ENCODE results near the gene DCLRE1C.
"Not testable (repeated sequence)": the region's sequence is repeated elsewhere in the genome, so short reads cannot be mapped to it uniquely, and the experiment has no call there.

Gene DCLRE1C

DNA sequence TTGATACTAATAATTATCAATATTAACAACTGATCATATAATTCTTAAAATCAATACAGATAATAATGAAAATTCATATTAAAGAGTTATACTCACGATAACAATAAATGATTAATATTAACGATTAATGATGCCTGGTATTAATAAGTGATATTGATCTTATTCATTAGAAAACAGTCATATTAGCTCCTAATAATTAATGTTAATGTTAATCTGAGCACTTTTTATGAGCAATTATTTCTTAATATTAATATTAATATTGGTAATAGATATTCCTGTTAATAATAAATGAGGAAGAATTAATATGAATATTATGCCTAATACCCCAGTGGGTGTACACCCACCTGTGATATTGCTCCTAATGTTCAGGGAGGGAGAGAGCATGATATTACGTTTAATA lies 28.8 kb upstream of the DCLRE1C start:
- Histone ChIP-seq H3K27me3 (no peaks in the 10 kb centered on the region), H3K27ac (no peak overlapping the region), H3K4me3 (no peak overlapping the region), H3K4me1 (no peaks in the 10 kb centered on the region), H3K36me3 (no peaks in the 10 kb centered on the region), H3K9me3 (no peaks in the 10 kb centered on the region)
- DNase-seq, result no peak
- intact Hi-C loops (cut with DNase I; ENCODE audit: low total_unique reads), result loop anchor here (10.0 kb wide), 1 partner anchor 778 kb away; no protein-coding TSS in a partner anchor
- TF ChIP-seq, protein P1, sequence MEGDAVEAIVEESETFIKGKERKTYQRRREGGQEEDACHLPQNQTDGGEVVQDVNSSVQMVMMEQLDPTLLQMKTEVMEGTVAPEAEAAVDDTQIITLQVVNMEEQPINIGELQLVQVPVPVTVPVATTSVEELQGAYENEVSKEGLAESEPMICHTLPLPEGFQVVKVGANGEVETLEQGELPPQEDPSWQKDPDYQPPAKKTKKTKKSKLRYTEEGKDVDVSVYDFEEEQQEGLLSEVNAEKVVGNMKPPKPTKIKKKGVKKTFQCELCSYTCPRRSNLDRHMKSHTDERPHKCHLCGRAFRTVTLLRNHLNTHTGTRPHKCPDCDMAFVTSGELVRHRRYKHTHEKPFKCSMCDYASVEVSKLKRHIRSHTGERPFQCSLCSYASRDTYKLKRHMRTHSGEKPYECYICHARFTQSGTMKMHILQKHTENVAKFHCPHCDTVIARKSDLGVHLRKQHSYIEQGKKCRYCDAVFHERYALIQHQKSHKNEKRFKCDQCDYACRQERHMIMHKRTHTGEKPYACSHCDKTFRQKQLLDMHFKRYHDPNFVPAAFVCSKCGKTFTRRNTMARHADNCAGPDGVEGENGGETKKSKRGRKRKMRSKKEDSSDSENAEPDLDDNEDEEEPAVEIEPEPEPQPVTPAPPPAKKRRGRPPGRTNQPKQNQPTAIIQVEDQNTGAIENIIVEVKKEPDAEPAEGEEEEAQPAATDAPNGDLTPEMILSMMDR (IDR thresholded peaks at IDR 0.05), result no peak

DNA sequence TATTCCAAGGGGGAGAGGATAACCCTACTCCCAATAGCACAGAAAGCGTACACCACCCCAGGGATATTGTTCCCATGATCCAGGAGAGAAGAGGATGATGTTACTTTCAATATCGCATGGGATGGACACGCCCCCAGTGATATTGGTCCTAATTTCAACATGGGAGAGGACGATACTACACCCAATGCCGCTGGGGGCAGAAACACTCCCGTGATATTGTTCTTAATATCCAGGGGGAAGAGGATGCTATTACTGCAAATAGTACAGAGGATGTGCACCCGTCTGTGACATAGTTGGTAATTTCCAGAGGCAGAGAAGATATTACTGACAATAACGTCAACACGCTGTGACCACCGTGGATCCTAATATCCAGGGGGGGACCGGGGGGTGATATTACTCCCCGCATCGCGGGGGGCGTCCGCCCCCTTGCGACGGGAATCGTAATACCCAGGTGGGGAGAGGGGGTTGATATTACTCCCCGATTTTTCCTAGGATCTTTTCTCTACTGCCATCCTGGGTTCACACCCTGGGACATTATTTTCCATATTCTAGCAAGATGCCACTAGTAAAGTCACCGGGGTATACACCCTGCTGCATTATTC lies 21.9 kb upstream of the DCLRE1C start:
- H3K9me3 ChIP-seq, result no peaks in the 10 kb centered on the region
- H3K4me1 ChIP-seq, result no peaks in the 10 kb centered on the region
- H3K4me3 ChIP-seq, result no peak overlapping the region
- peaks cover 0 to 9% of the 10 kb centered on the region in 2 donors for H3K27me3 ChIP-seq
- no peak for DNase-seq
- no peaks in the 10 kb centered on the region for H3K36me3 ChIP-seq
- no peak overlapping the region for H3K27ac ChIP-seq
- intact Hi-C loops (cut with DNase I; ENCODE audit: low total_unique reads), result no loop called here
- TF ChIP-seq, protein P1 (IDR thresholded peaks at IDR 0.05), result no peak

DNA sequence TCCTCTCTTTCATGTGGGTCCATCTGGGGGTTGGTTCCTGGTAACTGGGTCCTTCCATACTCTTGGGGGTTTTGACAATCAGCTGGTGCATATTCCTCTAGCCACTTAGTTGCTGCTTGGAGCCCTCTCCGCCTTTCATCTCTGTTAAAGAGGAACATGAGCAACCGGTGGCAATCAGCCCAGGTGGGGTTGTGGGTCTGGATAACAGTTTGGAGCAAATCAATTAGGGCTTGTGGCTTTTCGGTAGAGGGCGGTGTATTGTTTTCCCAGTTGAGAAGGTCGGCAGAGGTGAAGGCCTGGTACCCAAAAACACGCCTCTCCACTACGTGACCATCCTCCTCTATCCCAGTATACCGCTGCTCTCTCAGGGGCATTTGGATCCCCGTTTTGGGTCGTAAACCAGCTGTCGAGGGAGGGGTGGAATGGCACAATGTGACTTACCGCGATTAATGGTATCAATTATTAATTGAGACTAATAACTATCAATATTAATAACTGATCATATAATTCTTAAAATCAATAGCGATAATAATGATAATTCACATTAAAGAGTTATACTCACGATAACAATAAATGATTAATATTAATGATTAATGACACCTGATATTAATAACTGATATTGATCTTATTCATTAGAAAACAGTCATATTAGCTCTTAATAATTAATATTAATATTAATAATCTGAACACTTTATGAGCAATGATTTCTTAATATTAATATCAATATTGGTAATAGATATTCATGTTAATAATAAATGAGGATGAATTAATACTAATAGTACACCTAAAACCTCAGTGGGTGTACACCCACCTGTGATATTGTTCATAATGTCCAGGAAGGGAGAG lies 20.5 kb upstream of the DCLRE1C start:
- H3K4me3 ChIP-seq; H3K9me3 ChIP-seq; intact Hi-C loops (cut with DNase I; ENCODE audit: low total_unique reads); H3K27ac ChIP-seq; H3K36me3 ChIP-seq; H3K4me1 ChIP-seq; DNase-seq: not testable (repeated sequence)
- H3K27me3 ChIP-seq, result peaks cover 0 to 11% of the 10 kb centered on the region in 2 donors

DNA sequence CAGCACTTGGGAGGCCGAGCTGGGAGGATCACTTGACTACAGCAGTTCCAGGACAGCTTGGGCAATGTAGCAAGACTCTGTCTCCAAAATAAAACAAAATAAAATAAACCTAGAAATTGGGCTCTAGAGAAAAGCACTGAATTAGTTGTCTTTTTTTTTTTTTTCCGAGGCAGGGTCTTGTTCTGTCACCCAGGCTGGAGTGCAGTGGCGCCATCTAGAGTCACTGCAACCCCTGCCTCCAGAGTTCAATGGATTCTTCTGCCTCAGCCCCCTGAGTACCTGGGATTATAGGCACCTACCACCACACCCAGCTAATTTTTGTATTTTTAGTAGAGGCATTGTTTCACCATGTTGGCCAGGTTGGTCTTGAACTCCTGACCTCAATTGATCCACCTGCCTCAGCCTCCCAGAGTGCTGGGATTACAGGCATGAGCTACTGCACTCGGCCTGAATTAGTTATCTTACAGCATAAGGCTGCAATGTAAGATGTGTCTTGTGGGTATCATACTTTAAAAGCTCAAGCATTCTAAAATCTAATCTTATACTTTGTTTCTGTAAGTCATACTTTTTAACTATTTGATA lies 18.1 kb upstream of the DCLRE1C start:
- H3K27ac ChIP-seq, result no peak overlapping the region
- H3K27me3 ChIP-seq, result peaks cover 0 to 11% of the 10 kb centered on the region in 2 donors
- H3K36me3 ChIP-seq, result no peaks in the 10 kb centered on the region
- no peak overlapping the region for H3K4me3 ChIP-seq
- intact Hi-C loops (cut with DNase I; ENCODE audit: low total_unique reads), result no loop called here
- no peaks in the 10 kb centered on the region for H3K4me1 ChIP-seq
- DNase-seq, result no peak
- TF ChIP-seq, protein P1 (IDR thresholded peaks at IDR 0.05), result peak in 1 of 2 experiments; percentile 34
- H3K9me3 ChIP-seq, result no peaks in the 10 kb centered on the region

DNA sequence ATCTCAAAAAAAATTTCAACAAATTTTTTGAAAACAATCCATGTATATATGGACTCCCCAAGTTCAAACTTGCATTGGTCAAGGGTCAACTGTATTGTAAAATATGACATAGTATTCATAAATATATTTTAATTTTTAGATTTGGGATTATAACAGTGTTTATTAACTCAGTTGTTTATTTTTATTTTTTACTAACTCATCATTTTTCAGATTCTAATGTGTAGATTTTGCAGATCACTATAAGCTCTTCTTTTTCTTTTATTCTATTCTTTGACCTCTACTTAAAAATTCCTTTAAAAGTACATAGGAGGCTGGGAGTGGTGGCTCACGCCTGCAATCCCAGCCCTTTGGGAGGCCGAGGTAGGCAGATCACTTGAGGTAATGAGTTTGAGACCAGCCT lies 14.0 kb upstream of the DCLRE1C start:
- TF ChIP-seq, protein P1 (IDR thresholded peaks at IDR 0.05), result no peak
- H3K27me3 ChIP-seq, result peaks cover 0 to 2% of the 10 kb centered on the region in 2 donors
- intact Hi-C loops (cut with DNase I; ENCODE audit: low total_unique reads), result no loop called here

More for the DNA sequence above, 14.0 kb upstream of the DCLRE1C start:
- H3K9me3 ChIP-seq, result no peaks in the 10 kb centered on the region
- no peaks in the 10 kb centered on the region for H3K36me3 ChIP-seq
- H3K4me1 ChIP-seq, result no peaks in the 10 kb centered on the region
- no peak overlapping the region for H3K27ac ChIP-seq
- no peak overlapping the region for H3K4me3 ChIP-seq
- DNase-seq, result no peak

All from tibial artery (tissue), 4 donors.